ENCODE results near the gene POLD4.

DNA sequence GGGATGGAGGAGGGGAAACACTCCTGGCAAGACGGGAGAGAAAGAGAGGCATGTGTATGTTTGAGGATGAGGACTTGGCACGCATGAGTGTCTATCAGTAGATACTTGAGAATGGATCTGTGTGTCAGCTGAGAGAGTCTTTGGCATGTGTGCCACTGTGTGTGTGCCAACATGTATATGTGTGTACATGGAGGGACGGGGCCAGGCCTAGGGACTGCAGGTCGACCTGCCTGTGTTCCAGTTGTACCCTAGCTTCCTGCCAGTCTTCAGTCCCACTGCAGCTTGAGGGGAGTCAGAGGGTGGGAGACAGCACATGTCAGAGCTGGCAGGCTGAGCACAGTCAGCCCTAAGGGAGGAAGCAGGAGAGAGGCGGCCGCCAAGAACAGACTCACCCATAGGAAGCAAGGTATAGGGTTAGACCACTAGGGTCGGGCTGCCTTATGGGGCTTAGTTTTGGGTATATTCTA, 14.4 kb upstream of the POLD4 start:
- TF ChIP-seq CTCF (IDR thresholded peaks at IDR 0.05) = no peak
- TF ChIP-seq POLR2A (IDR thresholded peaks at IDR 0.05) = no peak
- no peak for TF ChIP-seq POLR2AphosphoS5 (IDR thresholded peaks at IDR 0.05)

All from suprapubic skin (tissue), 4 donors.